SK-N-SH (cell line): Measurements from ENCODE around the gene CEP95. TPM values are rescaled to one million over a fixed set of nuclear protein-coding genes. Genes with fewer than 3 reads are reported as not detected.

ENCODE experiments used
- CTCF ChIA-PET: fragments of 300-600, 350-600 bp; formaldehyde crosslinking; extraction: SDS; loops from one replicate; lab custom pipeline; 2021; lab: Yijun Ruan, JAX
- POLR2A ChIA-PET: fragments of 350-600 bp; sonication (Branson Sonifier 250); formaldehyde crosslinking; extraction: SDS; loops from one replicate; lab custom pipeline; 2020; ENCODE audit warnings: antibody characterized with exemption, inconsistent platforms; lab: Yijun Ruan, JAX
- DNase-seq: peaks from one replicate; pipeline ENCODE4 v3.0.0; 2012
- H2AFZ ChIP-seq: fragments of 200-600 bp; sonication (generic); 2 replicates; pipeline ENCODE4 v1.8.1; 2016; ENCODE audit warnings: antibody characterized with exemption, mild to moderate bottlenecking, low read depth
- H3F3A ChIP-seq: fragments of 200-600 bp; sonication (generic); replicated peaks from 2 replicates; pipeline ENCODE3; 2016; ENCODE audit warnings: antibody characterized with exemption, mild to moderate bottlenecking; ENCODE audit not compliant: insufficient read depth
- H3K27ac ChIP-seq, 2 experiments: fragments of 200-500 bp in 1 of 2; fragments of 200-600 bp in 1 of 2; sonication (Bioruptor generic) in 1 of 2; sonication (generic), shearing (Covaris generic) in 1 of 2; 2 replicates each; pipeline versions ENCODE4 v1.5.1 to v1.6.1; 2014 to 2016; ENCODE audit warnings: low read depth in 2 of 2, inconsistent platforms in 1 of 2, low read length in 1 of 2, mild to moderate bottlenecking in 1 of 2, mixed read lengths in 1 of 2
- H3K27me3 ChIP-seq: fragments of 200-600 bp; sonication (generic), shearing (Covaris generic); 2 replicates; pipeline ENCODE4 v1.6.1; 2016; ENCODE audit warnings: mixed run types; ENCODE audit not compliant: insufficient read depth
- H3K36me3 ChIP-seq, 2 experiments: fragments of 200-500 bp in 1 of 2; fragments of 200-600 bp in 1 of 2; sonication (Bioruptor generic) in 1 of 2; sonication (generic) in 1 of 2; replicated peaks in 1 of 2; 2 replicates each; pipeline versions ENCODE3 to v1.5.1; 2014 to 2016; ENCODE audit warnings: low read length in 1 of 2, mild to moderate bottlenecking in 1 of 2; ENCODE audit not compliant: insufficient read depth in 2 of 2, control insufficient read depth in 1 of 2
- H3K4me1 ChIP-seq, 2 experiments: fragments of 200-500 bp in 1 of 2; fragments of 200-600 bp in 1 of 2; sonication (Bioruptor generic) in 1 of 2; sonication (generic), shearing (Covaris generic) in 1 of 2; 2 replicates each; pipeline versions ENCODE4 v1.5.1 to v1.6.1; 2014 to 2016; ENCODE audit warnings: low read depth in 1 of 2, low read length in 1 of 2, mixed run types in 1 of 2; ENCODE audit not compliant: insufficient read depth in 2 of 2, control insufficient read depth in 1 of 2
- H3K4me2 ChIP-seq: fragments of 200-600 bp; sonication (generic), shearing (Covaris generic); 2 replicates; pipeline ENCODE4 v1.6.1; 2017; ENCODE audit warnings: mixed run types
- H3K4me3 ChIP-seq, 2 experiments: fragments of 200-500 bp in 1 of 2; fragments of 200-600 bp in 1 of 2; sonication (Bioruptor generic) in 1 of 2; sonication (generic), shearing (Covaris generic) in 1 of 2; 2 replicates each; pipeline versions ENCODE4 v1.5.1 to v1.8.1; 2014 to 2016; ENCODE audit warnings: low read depth in 2 of 2, inconsistent platforms in 1 of 2, low read length in 1 of 2, mild to moderate bottlenecking in 1 of 2, mixed read lengths in 1 of 2, moderate library complexity in 1 of 2
- H3K79me2 ChIP-seq: fragments of 200-600 bp; sonication (generic); 2 replicates; pipeline ENCODE4 v1.8.1; 2017; ENCODE audit warnings: mild to moderate bottlenecking; ENCODE audit not compliant: insufficient read depth
- H3K9ac ChIP-seq: fragments of 200-600 bp; sonication (generic); 2 replicates; pipeline ENCODE4 v1.6.1; 2017; ENCODE audit warnings: mixed run types
- H3K9me2 ChIP-seq: fragments of 200-600 bp; sonication (generic); 2 replicates; pipeline ENCODE4 v1.6.1; 2017; ENCODE audit warnings: mixed run types
- H3K9me3 ChIP-seq: fragments of 200-600 bp; sonication (generic); 2 replicates; pipeline ENCODE4 v1.6.1; 2017; ENCODE audit warnings: mixed run types, mild to moderate bottlenecking, moderate library complexity
- H4K20me1 ChIP-seq: fragments of 200-600 bp; sonication (generic); 2 replicates; pipeline ENCODE4 v1.6.1; 2017; ENCODE audit warnings: mild to moderate bottlenecking, mixed run types; ENCODE audit not compliant: insufficient read depth
- CHD2 ChIP-seq: fragments of 150-350 bp; IDR thresholded peaks from 2 replicates; pipeline ENCODE4 v1.6.1; 2018; ENCODE audit warnings: low read length; ENCODE audit not compliant: partially characterized antibody
- ELF1 ChIP-seq: IDR thresholded peaks from 2 replicates; pipeline ENCODE4 v1.4.0; 2012
- EP300 ChIP-seq, 2 experiments: IDR thresholded peaks; 2 replicates each; pipeline versions ENCODE4 v1.4.0 to v1.6.1; 2012; ENCODE audit warnings: borderline replicate concordance in 1 of 2, low read depth in 1 of 2, low read length in 1 of 2
- EZH2phosphoT487 ChIP-seq: fragments of 200-600 bp; sonication (generic); IDR thresholded peaks from 2 replicates; pipeline ENCODE4 v1.6.1; 2017; ENCODE audit warnings: low read depth, mixed run types, mild to moderate bottlenecking, antibody characterized with exemption, moderate library complexity, borderline replicate concordance
- FOXJ3 ChIP-seq: sonication (generic); formaldehyde crosslinking; IDR thresholded peaks from 2 replicates; pipeline ENCODE4 v1.5.1; 2020; ENCODE audit warnings: mild to moderate bottlenecking, missing genetic modification reagents
- GABPA ChIP-seq: IDR thresholded peaks from 2 replicates; pipeline ENCODE4 v1.4.0; 2012; ENCODE audit warnings: low read depth, mild to moderate bottlenecking
- GATA2 ChIP-seq: sonication (generic); formaldehyde crosslinking; IDR thresholded peaks from 2 replicates; pipeline ENCODE4 v1.5.0; 2020; ENCODE audit warnings: mild to moderate bottlenecking, missing genetic modification reagents
- JUND ChIP-seq: IDR thresholded peaks from 2 replicates; pipeline ENCODE4 v1.4.0; 2012
- MAX ChIP-seq: IDR thresholded peaks from 2 replicates; pipeline ENCODE4 v1.4.0; 2012; ENCODE audit warnings: low read depth
- MEF2A ChIP-seq: IDR thresholded peaks from 2 replicates; pipeline ENCODE4 v1.4.0; 2012; ENCODE audit warnings: low read depth, borderline replicate concordance
- MXI1 ChIP-seq: IDR thresholded peaks from 2 replicates; pipeline ENCODE4 v1.6.1; 2012; ENCODE audit warnings: mild to moderate bottlenecking, low read depth, low read length, improper control_type of control experiment
- NFIC ChIP-seq: IDR thresholded peaks from 2 replicates; pipeline ENCODE4 v1.4.0; 2012; ENCODE audit warnings: borderline replicate concordance
- NRF1 ChIP-seq: IDR thresholded peaks from 2 replicates; pipeline ENCODE4 v1.6.1; 2012; ENCODE audit warnings: low read depth, mild to moderate bottlenecking, low read length
- POLR2AphosphoS5 ChIP-seq: IDR thresholded peaks from 2 replicates; pipeline ENCODE4 v1.6.1; 2012; ENCODE audit warnings: low read depth, low read length
- RAD21 ChIP-seq: IDR thresholded peaks from 2 replicates; pipeline ENCODE4 v1.6.1; 2012; ENCODE audit warnings: mild to moderate bottlenecking, low read length
- RFX5 ChIP-seq: IDR thresholded peaks from 2 replicates; pipeline ENCODE4 v1.6.1; 2012; ENCODE audit warnings: mild to moderate bottlenecking, improper control_type of control experiment, low read length
- RXRA ChIP-seq: IDR thresholded peaks from 2 replicates; pipeline ENCODE4 v1.4.0; 2012; ENCODE audit warnings: low read depth, mild to moderate bottlenecking, borderline replicate concordance
- SIN3A ChIP-seq: IDR thresholded peaks from 2 replicates; pipeline ENCODE4 v1.6.1; 2012; ENCODE audit warnings: low read depth, mild to moderate bottlenecking, low read length, moderate library complexity, borderline replicate concordance
- TAF1 ChIP-seq: IDR thresholded peaks from 2 replicates; pipeline ENCODE4 v1.6.1; 2012; ENCODE audit warnings: low read depth, mild to moderate bottlenecking, low read length, moderate library complexity, borderline replicate concordance
- TCF12 ChIP-seq: IDR thresholded peaks from 2 replicates; pipeline ENCODE4 v1.4.0; 2012
- TEAD4 ChIP-seq: IDR thresholded peaks from 2 replicates; pipeline ENCODE4 v1.4.0; 2012; ENCODE audit warnings: mild to moderate bottlenecking, borderline replicate concordance; ENCODE audit not compliant: insufficient read depth
- USF1 ChIP-seq: IDR thresholded peaks from 2 replicates; pipeline ENCODE4 v1.4.0; 2012; ENCODE audit warnings: low read depth, borderline replicate concordance
- YY1 ChIP-seq: IDR thresholded peaks from 2 replicates; pipeline ENCODE4 v1.4.0; 2012; ENCODE audit warnings: low read depth, mild to moderate bottlenecking
- ZBTB33 ChIP-seq: IDR thresholded peaks from 2 replicates; pipeline ENCODE4 v1.4.0; 2012; ENCODE audit warnings: low read depth, borderline replicate concordance
- whole genome bisulfite sequencing: methylation state at CpG from one replicate; pipeline ENCODE4 v1.1.6; 2017; ENCODE audit warnings: low lambda C conversion rate; 5-methylcytosine and 5-hydroxymethylcytosine counted together
- polyA plus RNA-seq, 3 experiments: library from polyadenylated mRNA; depleted of rRNA; stranded (reverse); fragments of >200 nt; gene quantifications; 2 replicates each; pipeline ENCODE4 v1.2.3, GENCODE V29; 2012
- TF ChIP-seq, protein P1 (sequence below): IDR thresholded peaks from 2 replicates; pipeline ENCODE4; 2012
- TF ChIP-seq, protein P2 (sequence below): fragments of 150-350 bp; IDR thresholded peaks from 2 replicates; pipeline ENCODE4 v1.6.1; 2017; ENCODE audit warnings: antibody characterized with exemption, low read length, low read depth, borderline replicate concordance
- TF ChIP-seq, protein P3 (sequence below): fragments of 200-600 bp; sonication (generic); IDR thresholded peaks from 2 replicates; pipeline ENCODE4 v1.6.1; 2017; ENCODE audit warnings: antibody characterized with exemption, mild to moderate bottlenecking, moderate library complexity

CEP95 gene
- polyA plus RNA-seq, 1 of the 3 experiments (the other 2 are of a cell fraction), result 30.8 TPM

GRCh38 chr17:64506201-64506575, 589 bp upstream of the CEP95 start, which contains the start of gene DDX5:
Gene DDX5, minus strand, starts transcription at chr17:64506289. Its CDS starts 170 bp downstream, at chr17:64506119.
- Histone ChIP-seq H3K36me3 (peaks cover 65 to 67% of the 10 kb centered on the region in 2 experiments), H3K79me2 (peaks cover 93% of the 10 kb centered on the region)
- CTCF ChIA-PET, result interaction anchor here (1.0 to 13.6 kb wide), 9 partner anchors 9 to 231 kb away, joined by 3 to 122 read pairs (median 8); partner anchors contain the start of gene POLG2
- TF ChIP-seq MAX (no peak), EP300 (IDR thresholded peaks at IDR 0.05; ENCODE audit: borderline replicate concordance in 1 of 2, low read depth in 1 of 2, low read length in 1 of 2) (peak in 1 of 2 experiments; percentile 18; a peak in 1 of 4 replicates), GABPA (no peak; the same call in 1 of the 2 replicates), POLR2AphosphoS5 (peak; percentile 100), USF1 (no peak), FOXJ3 (CRISPR knock-in tag) (no peak), YY1 (peak; percentile 67; the same call in 1 of the 2 replicates), ZBTB33 (no peak), RFX5 (no peak), MXI1 (peak; percentile 41; the same call in 1 of the 2 replicates), CHD2 (peak; percentile 84), TEAD4 (no peak), JUND (no peak; the same call in 1 of the 2 replicates), RAD21 (no peak), NRF1 (peak; percentile 62), GATA2 (no peak), RXRA (no peak), ELF1 (peak; percentile 58; the same call in 1 of the 2 replicates), EZH2phosphoT487 (no peak), TAF1 (peak; percentile 100), NFIC (peak; percentile 39), SIN3A (peak; percentile 99), TCF12 (no peak), MEF2A (no peak)
- TF ChIP-seq, protein P1, sequence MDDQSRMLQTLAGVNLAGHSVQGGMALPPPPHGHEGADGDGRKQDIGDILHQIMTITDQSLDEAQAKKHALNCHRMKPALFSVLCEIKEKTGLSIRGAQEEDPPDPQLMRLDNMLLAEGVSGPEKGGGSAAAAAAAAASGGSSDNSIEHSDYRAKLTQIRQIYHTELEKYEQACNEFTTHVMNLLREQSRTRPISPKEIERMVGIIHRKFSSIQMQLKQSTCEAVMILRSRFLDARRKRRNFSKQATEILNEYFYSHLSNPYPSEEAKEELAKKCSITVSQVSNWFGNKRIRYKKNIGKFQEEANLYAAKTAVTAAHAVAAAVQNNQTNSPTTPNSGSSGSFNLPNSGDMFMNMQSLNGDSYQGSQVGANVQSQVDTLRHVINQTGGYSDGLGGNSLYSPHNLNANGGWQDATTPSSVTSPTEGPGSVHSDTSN, result peak; percentile 82
- TF ChIP-seq, protein P2, sequence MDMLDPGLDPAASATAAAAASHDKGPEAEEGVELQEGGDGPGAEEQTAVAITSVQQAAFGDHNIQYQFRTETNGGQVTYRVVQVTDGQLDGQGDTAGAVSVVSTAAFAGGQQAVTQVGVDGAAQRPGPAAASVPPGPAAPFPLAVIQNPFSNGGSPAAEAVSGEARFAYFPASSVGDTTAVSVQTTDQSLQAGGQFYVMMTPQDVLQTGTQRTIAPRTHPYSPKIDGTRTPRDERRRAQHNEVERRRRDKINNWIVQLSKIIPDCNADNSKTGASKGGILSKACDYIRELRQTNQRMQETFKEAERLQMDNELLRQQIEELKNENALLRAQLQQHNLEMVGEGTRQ, result no peak
- TF ChIP-seq, protein P3, sequence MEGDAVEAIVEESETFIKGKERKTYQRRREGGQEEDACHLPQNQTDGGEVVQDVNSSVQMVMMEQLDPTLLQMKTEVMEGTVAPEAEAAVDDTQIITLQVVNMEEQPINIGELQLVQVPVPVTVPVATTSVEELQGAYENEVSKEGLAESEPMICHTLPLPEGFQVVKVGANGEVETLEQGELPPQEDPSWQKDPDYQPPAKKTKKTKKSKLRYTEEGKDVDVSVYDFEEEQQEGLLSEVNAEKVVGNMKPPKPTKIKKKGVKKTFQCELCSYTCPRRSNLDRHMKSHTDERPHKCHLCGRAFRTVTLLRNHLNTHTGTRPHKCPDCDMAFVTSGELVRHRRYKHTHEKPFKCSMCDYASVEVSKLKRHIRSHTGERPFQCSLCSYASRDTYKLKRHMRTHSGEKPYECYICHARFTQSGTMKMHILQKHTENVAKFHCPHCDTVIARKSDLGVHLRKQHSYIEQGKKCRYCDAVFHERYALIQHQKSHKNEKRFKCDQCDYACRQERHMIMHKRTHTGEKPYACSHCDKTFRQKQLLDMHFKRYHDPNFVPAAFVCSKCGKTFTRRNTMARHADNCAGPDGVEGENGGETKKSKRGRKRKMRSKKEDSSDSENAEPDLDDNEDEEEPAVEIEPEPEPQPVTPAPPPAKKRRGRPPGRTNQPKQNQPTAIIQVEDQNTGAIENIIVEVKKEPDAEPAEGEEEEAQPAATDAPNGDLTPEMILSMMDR, result no peak

More at GRCh38 chr17:64506201-64506575, 589 bp upstream of the CEP95 start, which contains the start of gene DDX5:
- Histone ChIP-seq H3K4me1 (peaks cover 26 to 34% of the 10 kb centered on the region in 2 experiments), H3K9me2 (no peaks in the 10 kb centered on the region), H3K9ac (peak within 1 kb of the TSS; percentile 100), H3K4me2 (peak within 1 kb of the TSS; percentile 86), H3K9me3 (no peaks in the 10 kb centered on the region), H3F3A (peaks cover 47% of the 10 kb centered on the region), H2AFZ (peak within 1 kb of the TSS; percentile 56; the same call in 1 of the 2 replicates), H3K4me3 (peak within 1 kb of the TSS; percentile 74 to 96), H3K27me3 (no peaks in the 10 kb centered on the region), H4K20me1 (peaks cover 69% of the 10 kb centered on the region), H3K27ac (peak within 1 kb of the TSS; percentile 98 to 100)
- POLR2A ChIA-PET, result interaction anchor here (0.6 to 4.1 kb wide), 20 partner anchors 9 to 679 kb away, joined by 3 to 140 read pairs (median 6); partner anchors contain the start of genes FTSJ3, POLG2, PSMC5 and SMARCD2
- DNase-seq, result peak; percentile 97
- WGBS, result 1% methylated on average over 31 of the region's 31 CpGs
